LNCAP (cell line): ENCODE measurements around the gene ZNF324.

ENCODE experiments used
- CTCF ChIP-seq: fragments of 450-650 bp; IDR thresholded peaks from 2 replicates; pipeline ENCODE4 v1.5.1; 2017; ENCODE audit warnings: mild to moderate bottlenecking

The ZNF324 gene

GRCh38 chr19:58510084-58510862, 43.4 kb downstream of the ZNF324 start:
- TF ChIP-seq CTCF, result no peak

GRCh38 chr19:58511353-58512208, 44.7 kb downstream of the ZNF324 start, which contains the start of gene SLC27A5:
TSS of gene SLC27A5 (minus strand) at chr19:58511992. CDS start at chr19:58511955, 37 bp downstream.
- no peak for TF ChIP-seq CTCF

- TF ChIP-seq CTCF, result no peak
These were observed 46.4 kb downstream of the ZNF324 start for GRCh38 chr19:58513213-58513693.

- peak; percentile 97 for TF ChIP-seq CTCF
These were observed 47.0 kb downstream of the ZNF324 start for GRCh38 chr19:58513694-58514563.

GRCh38 chr19:58514564-58515022, 47.7 kb downstream of the ZNF324 start:
- no peak for TF ChIP-seq CTCF

GRCh38 chr19:58515259-58515658, 48.4 kb downstream of the ZNF324 start:
- TF ChIP-seq CTCF, result no peak
